ENCODE results near the gene SLC35B3.

DNA sequence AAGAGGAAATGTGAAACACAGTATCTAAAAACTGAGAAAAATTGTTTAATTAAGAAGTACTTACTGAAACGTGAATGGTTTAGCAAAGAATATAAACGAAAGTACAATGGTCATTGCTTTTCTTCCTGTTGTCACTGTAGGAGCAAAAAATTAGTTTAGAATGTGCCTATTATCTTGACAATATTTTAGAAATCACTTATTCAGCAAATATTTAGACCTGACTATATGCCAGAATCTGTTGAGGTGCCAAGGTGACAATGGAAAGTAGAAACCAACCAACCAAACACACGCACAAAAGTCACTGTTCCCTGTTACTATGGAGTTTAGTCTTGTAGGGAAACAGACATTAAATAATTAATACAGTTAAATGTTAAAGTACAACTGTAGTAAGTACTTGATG lies 20.5 kb downstream of the SLC35B3 start:
- TF ChIP-seq CTCF (IDR thresholded peaks at IDR 0.05) (no peak), ZFX (IDR thresholded peaks at IDR 0.05; ENCODE audit: borderline replicate concordance) (no peak)

Measured in 22Rv1 (cell line).